Measurements from ENCODE around the gene ZNF394. TPM values are rescaled to one million over a fixed set of nuclear protein-coding genes. Genes with fewer than 3 reads are reported as not detected.

The ZNF394 gene
- total and polyA plus RNA-seq, 5 donors = 16.7 to 20.5 (median 19.6) TPM

GRCh38 chr7:99497766-99498545, 2.1 kb downstream of the ZNF394 start:
- peak overlapping the region; percentile 81 for H3K4me3 ChIP-seq (ENCODE audit: low read length)
- DNase-seq (no peak), ATAC-seq (no peak)
- no peak overlapping the region for H3K27ac ChIP-seq (ENCODE audit: low read length)
- H3K4me1 ChIP-seq (ENCODE audit: control insufficient read depth, insufficient read depth, low read length) = peaks cover 3% of the 10 kb centered on the region
- no peaks in the 10 kb centered on the region for H3K27me3 ChIP-seq (ENCODE audit: control insufficient read depth, insufficient read depth)
- intact Hi-C loops (cut with DNase I) = no loop called here
- peaks cover 11% of the 10 kb centered on the region for H3K9me3 ChIP-seq (ENCODE audit: control insufficient read depth, low read length)
- 76% methylated on average over 6 of the region's 6 CpGs for WGBS

GRCh38 chr7:99493823-99494222, 6.3 kb downstream of the ZNF394 start:
- DNase-seq (no peak), ATAC-seq (no peak)
- no peak overlapping the region for H3K4me3 ChIP-seq (ENCODE audit: low read length)
- WGBS = 98% methylated on average over 6 of the region's 6 CpGs
- H3K4me1 ChIP-seq (ENCODE audit: control insufficient read depth, insufficient read depth, low read length) = peaks cover 3% of the 10 kb centered on the region
- no peaks in the 10 kb centered on the region for H3K27me3 ChIP-seq (ENCODE audit: control insufficient read depth, insufficient read depth)
- intact Hi-C loops (cut with DNase I) = no loop called here
- peaks cover 11% of the 10 kb centered on the region for H3K9me3 ChIP-seq (ENCODE audit: control insufficient read depth, low read length)
- no peak overlapping the region for H3K27ac ChIP-seq (ENCODE audit: low read length)

GRCh38 chr7:99490878-99491277, 9.2 kb downstream of the ZNF394 start:
- Histone ChIP-seq H3K9me3 (ENCODE audit: control insufficient read depth, low read length) (peaks cover 11% of the 10 kb centered on the region), H3K27me3 (ENCODE audit: control insufficient read depth, insufficient read depth) (no peaks in the 10 kb centered on the region), H3K4me3 (ENCODE audit: low read length) (no peak overlapping the region), H3K27ac (ENCODE audit: low read length) (no peak overlapping the region), H3K4me1 (ENCODE audit: control insufficient read depth, insufficient read depth, low read length) (no peaks in the 10 kb centered on the region)
- intact Hi-C loops (cut with DNase I) = no loop called here
- DNase-seq (no peak), ATAC-seq (no peak)
- WGBS = 71% methylated on average over 3 of the region's 3 CpGs

- no peaks in the 10 kb centered on the region for H3K27me3 ChIP-seq (ENCODE audit: control insufficient read depth, insufficient read depth)
These were observed 10.8 kb downstream of the ZNF394 start for GRCh38 chr7:99489235-99489634.

GRCh38 chr7:99485094-99485493, 15.0 kb downstream of the ZNF394 start:
- no peaks in the 10 kb centered on the region for H3K4me1 ChIP-seq (ENCODE audit: control insufficient read depth, insufficient read depth, low read length)
- DNase-seq (no peak), ATAC-seq (no peak)
- H3K9me3 ChIP-seq (ENCODE audit: control insufficient read depth, low read length) = no peaks in the 10 kb centered on the region
- H3K27me3 ChIP-seq (ENCODE audit: control insufficient read depth, insufficient read depth) = no peaks in the 10 kb centered on the region
- WGBS = 87% methylated on average over 5 of the region's 5 CpGs
- no peak overlapping the region for H3K4me3 ChIP-seq (ENCODE audit: low read length)
- H3K27ac ChIP-seq (ENCODE audit: low read length) = no peak overlapping the region
- intact Hi-C loops (cut with DNase I) = no loop called here

More at GRCh38 chr7:99489235-99489634, 10.8 kb downstream of the ZNF394 start:
- no peak overlapping the region for H3K4me3 ChIP-seq (ENCODE audit: low read length)
- no peak overlapping the region for H3K27ac ChIP-seq (ENCODE audit: low read length)
- 91% methylated on average over 4 of the region's 4 CpGs for WGBS
- H3K4me1 ChIP-seq (ENCODE audit: control insufficient read depth, insufficient read depth, low read length) = no peaks in the 10 kb centered on the region
- DNase-seq (no peak), ATAC-seq (no peak)
- intact Hi-C loops (cut with DNase I) = no loop called here
- peaks cover 8% of the 10 kb centered on the region for H3K9me3 ChIP-seq (ENCODE audit: control insufficient read depth, low read length)

GRCh38 chr7:99478464-99479440, 21.3 kb downstream of the ZNF394 start:
- H3K4me1 ChIP-seq (ENCODE audit: control insufficient read depth, insufficient read depth, low read length) = no peaks in the 10 kb centered on the region
- WGBS = 67% methylated on average over 15 of the region's 15 CpGs
- intact Hi-C loops (cut with DNase I) = no loop called here
- no peaks in the 10 kb centered on the region for H3K27me3 ChIP-seq (ENCODE audit: control insufficient read depth, insufficient read depth)
- H3K27ac ChIP-seq (ENCODE audit: low read length) = no peak overlapping the region
- no peaks in the 10 kb centered on the region for H3K9me3 ChIP-seq (ENCODE audit: control insufficient read depth, low read length)
- DNase-seq = peak in 1 of 3 donors; percentile 62
- ATAC-seq = peak; percentile 68 to 74
- H3K4me3 ChIP-seq (ENCODE audit: low read length) = no peak overlapping the region

GRCh38 chr7:99476107-99476506, 24.0 kb downstream of the ZNF394 start:
- Histone ChIP-seq H3K9me3 (ENCODE audit: control insufficient read depth, low read length) (no peaks in the 10 kb centered on the region), H3K27ac (ENCODE audit: low read length) (no peak overlapping the region), H3K4me3 (ENCODE audit: low read length) (no peak overlapping the region), H3K27me3 (ENCODE audit: control insufficient read depth, insufficient read depth) (no peaks in the 10 kb centered on the region), H3K4me1 (ENCODE audit: control insufficient read depth, insufficient read depth, low read length) (peaks cover 3% of the 10 kb centered on the region)
- intact Hi-C loops (cut with DNase I) = no loop called here
- ATAC-seq (no peak), DNase-seq (no peak)
- WGBS = 72% methylated on average over 5 of the region's 5 CpGs

- 3% methylated on average over 7 of the region's 7 CpGs for WGBS
- intact Hi-C loops (cut with DNase I) = no loop called here
- H3K27ac ChIP-seq (ENCODE audit: low read length) = no peak overlapping the region
- H3K27me3 ChIP-seq (ENCODE audit: control insufficient read depth, insufficient read depth) = no peaks in the 10 kb centered on the region
- no peaks in the 10 kb centered on the region for H3K9me3 ChIP-seq (ENCODE audit: control insufficient read depth, low read length)
- H3K4me1 ChIP-seq (ENCODE audit: control insufficient read depth, insufficient read depth, low read length) = peaks cover 3% of the 10 kb centered on the region
- no peak for DNase-seq
- H3K4me3 ChIP-seq (ENCODE audit: low read length) = peak overlapping the region; percentile 79
- peak in 1 of 2 donors; percentile 10 for ATAC-seq
These were observed 26.8 kb downstream of the ZNF394 start for GRCh38 chr7:99473315-99473596.

GRCh38 chr7:99472561-99473314, 27.3 kb downstream of the ZNF394 start, which contains the start of gene ZNF789:
Gene ZNF789, plus strand, starts transcription at chr7:99472890. Its CDS starts 3,567 bp downstream, at chr7:99476457.
- under 1% methylated on average over 56 of the region's 56 CpGs for WGBS
- peak; percentile 98 to 99 for ATAC-seq
- peak; percentile 98 to 100 (median 99) for DNase-seq

GRCh38 chr7:99469381-99470065, 30.6 kb downstream of the ZNF394 start:
- ATAC-seq (no peak), DNase-seq (no peak)
- Histone ChIP-seq H3K4me1 (ENCODE audit: control insufficient read depth, insufficient read depth, low read length) (peaks cover 5% of the 10 kb centered on the region), H3K27me3 (ENCODE audit: control insufficient read depth, insufficient read depth) (no peaks in the 10 kb centered on the region), H3K27ac (ENCODE audit: low read length) (no peak overlapping the region), H3K9me3 (ENCODE audit: control insufficient read depth, low read length) (no peaks in the 10 kb centered on the region), H3K4me3 (ENCODE audit: low read length) (peak overlapping the region; percentile 41)
- WGBS = 39% methylated on average over 23 of the region's 23 CpGs
- intact Hi-C loops (cut with DNase I) = no loop called here

More at GRCh38 chr7:99472561-99473314, 27.3 kb downstream of the ZNF394 start, which contains the start of gene ZNF789:
- Histone ChIP-seq H3K27ac (ENCODE audit: low read length) (peak within 1 kb of the TSS; percentile 89), H3K9me3 (ENCODE audit: control insufficient read depth, low read length) (no peaks in the 10 kb centered on the region), H3K27me3 (ENCODE audit: control insufficient read depth, insufficient read depth) (no peaks in the 10 kb centered on the region), H3K4me3 (ENCODE audit: low read length) (peak within 1 kb of the TSS; percentile 79), H3K4me1 (ENCODE audit: control insufficient read depth, insufficient read depth, low read length) (peaks cover 3% of the 10 kb centered on the region)
- intact Hi-C loops (cut with DNase I) = no loop called here

All from right cardiac atrium (tissue), 5 donors.